HEK293T (cell line): Measurements from ENCODE around the gene MAN2A1.

ENCODE experiments used
- ARNT ChIP-seq: fragments of 450-650 bp; IDR thresholded peaks from 2 replicates; pipeline ENCODE4 v1.6.1; 2017; ENCODE audit warnings: mild to moderate bottlenecking
- BHLHE40 ChIP-seq: fragments of 450-650 bp; IDR thresholded peaks from 2 replicates; pipeline ENCODE4 v1.6.1; 2016; ENCODE audit warnings: mild to moderate bottlenecking, moderate library complexity, borderline replicate concordance
- ELF4 ChIP-seq: fragments of 450-650 bp; IDR thresholded peaks from 2 replicates; pipeline ENCODE4 v1.6.1; 2017; ENCODE audit warnings: antibody characterized with exemption
- FOXA1 ChIP-seq: fragments of 450-650 bp; IDR thresholded peaks from 2 replicates; pipeline ENCODE4 v1.6.1; 2016; ENCODE audit warnings: mild to moderate bottlenecking
- FOXK2 ChIP-seq: fragments of 450-650 bp; IDR thresholded peaks from 2 replicates; pipeline ENCODE4 v1.6.1; 2016; ENCODE audit warnings: mild to moderate bottlenecking
- FOXM1 ChIP-seq: fragments of 450-650 bp; IDR thresholded peaks from 2 replicates; pipeline ENCODE4 v1.6.1; 2017; ENCODE audit warnings: mild to moderate bottlenecking, borderline replicate concordance
- HDGF ChIP-seq: fragments of 450-650 bp; IDR thresholded peaks from 2 replicates; pipeline ENCODE4 v1.6.1; 2017; ENCODE audit warnings: antibody characterized with exemption, borderline replicate concordance
- LEF1 ChIP-seq: fragments of 450-650 bp; IDR thresholded peaks from 2 replicates; pipeline ENCODE4 v1.6.1; 2017; ENCODE audit warnings: mild to moderate bottlenecking, borderline replicate concordance
- ZNF384 ChIP-seq: fragments of 450-650 bp; IDR thresholded peaks from 2 replicates; pipeline ENCODE4 v1.6.1; 2016
- TF ChIP-seq, protein P1 (sequence below): fragments of 450-650 bp; IDR thresholded peaks from 2 replicates; pipeline ENCODE4 v1.6.1; 2016

DNA sequence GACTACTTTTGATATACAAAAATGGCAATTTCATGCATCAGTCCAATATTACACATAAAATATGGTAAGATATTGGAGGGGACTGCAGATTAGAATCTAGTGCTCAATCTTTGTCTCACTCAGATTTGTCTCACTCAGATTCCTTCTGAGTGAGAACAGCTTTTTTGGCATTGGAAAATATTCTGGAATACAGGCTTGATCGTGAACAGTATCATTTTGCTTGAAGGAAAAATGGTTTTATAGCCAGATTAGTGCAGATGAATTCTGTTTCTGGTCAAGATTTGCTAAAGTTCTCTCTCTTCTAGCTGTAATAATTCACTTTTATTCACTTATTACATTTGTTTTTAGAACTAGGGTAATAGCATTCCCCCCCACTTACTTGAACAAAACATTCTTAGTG is 51.2 kb downstream of the MAN2A1 start:
- no peak for TF ChIP-seq ZNF384
- no peak for TF ChIP-seq FOXM1
- TF ChIP-seq, protein P1, sequence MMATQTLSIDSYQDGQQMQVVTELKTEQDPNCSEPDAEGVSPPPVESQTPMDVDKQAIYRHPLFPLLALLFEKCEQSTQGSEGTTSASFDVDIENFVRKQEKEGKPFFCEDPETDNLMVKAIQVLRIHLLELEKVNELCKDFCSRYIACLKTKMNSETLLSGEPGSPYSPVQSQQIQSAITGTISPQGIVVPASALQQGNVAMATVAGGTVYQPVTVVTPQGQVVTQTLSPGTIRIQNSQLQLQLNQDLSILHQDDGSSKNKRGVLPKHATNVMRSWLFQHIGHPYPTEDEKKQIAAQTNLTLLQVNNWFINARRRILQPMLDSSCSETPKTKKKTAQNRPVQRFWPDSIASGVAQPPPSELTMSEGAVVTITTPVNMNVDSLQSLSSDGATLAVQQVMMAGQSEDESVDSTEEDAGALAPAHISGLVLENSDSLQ, result no peak
- no peak for TF ChIP-seq BHLHE40
- no peak for TF ChIP-seq FOXA1
- no peak for TF ChIP-seq ELF4
- no peak for TF ChIP-seq HDGF
- no peak for TF ChIP-seq ARNT
- no peak for TF ChIP-seq LEF1
- TF ChIP-seq FOXK2, result no peak
